ENCODE data around the gene TSR1.

DNA sequence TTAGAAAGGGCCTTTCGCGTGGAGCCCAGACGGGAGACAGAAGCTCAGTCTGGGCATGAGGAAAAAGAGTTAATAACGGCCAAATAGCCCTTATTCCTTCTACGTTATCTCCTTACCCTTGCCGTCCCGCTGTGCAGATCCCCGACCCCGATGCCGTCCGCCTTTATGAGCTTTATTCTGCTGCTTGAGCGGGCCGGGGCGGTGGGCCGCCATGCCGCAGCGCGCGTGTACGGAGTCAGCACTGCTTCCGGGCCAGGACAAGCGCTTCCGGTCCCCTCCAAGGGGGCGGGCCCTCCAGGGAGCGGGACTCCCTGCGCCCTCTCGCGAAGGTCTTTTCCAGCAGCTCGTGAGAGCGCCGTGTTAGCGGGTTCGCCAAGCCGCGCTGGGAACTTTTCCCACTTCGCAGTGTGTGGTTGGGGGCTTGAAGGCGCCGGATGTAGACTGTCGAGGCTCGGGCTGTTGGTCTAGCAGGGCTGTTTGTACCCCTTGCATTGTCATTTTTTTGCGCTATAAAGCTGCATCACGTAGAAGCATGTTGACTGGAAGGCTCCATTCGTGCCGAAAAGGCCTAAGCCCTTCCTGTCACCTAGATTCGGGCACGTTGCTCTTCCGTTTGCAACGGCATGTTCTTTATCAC, at the start of gene TSR1:
- TF ChIP-seq, protein P1, sequence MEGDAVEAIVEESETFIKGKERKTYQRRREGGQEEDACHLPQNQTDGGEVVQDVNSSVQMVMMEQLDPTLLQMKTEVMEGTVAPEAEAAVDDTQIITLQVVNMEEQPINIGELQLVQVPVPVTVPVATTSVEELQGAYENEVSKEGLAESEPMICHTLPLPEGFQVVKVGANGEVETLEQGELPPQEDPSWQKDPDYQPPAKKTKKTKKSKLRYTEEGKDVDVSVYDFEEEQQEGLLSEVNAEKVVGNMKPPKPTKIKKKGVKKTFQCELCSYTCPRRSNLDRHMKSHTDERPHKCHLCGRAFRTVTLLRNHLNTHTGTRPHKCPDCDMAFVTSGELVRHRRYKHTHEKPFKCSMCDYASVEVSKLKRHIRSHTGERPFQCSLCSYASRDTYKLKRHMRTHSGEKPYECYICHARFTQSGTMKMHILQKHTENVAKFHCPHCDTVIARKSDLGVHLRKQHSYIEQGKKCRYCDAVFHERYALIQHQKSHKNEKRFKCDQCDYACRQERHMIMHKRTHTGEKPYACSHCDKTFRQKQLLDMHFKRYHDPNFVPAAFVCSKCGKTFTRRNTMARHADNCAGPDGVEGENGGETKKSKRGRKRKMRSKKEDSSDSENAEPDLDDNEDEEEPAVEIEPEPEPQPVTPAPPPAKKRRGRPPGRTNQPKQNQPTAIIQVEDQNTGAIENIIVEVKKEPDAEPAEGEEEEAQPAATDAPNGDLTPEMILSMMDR (IDR thresholded peaks at IDR 0.05), result peak in 2 of 6 experiments; percentile 14 to 21
- TF ChIP-seq POLR2A (IDR thresholded peaks at IDR 0.05), result peak in 1 of 2 donors; percentile 89

All from thyroid gland (tissue), 4 donors.